ENCODE data around the gene TOR1B.
"Not testable (repeated sequence)": the region's sequence is repeated elsewhere in the genome, so short reads cannot be mapped to it uniquely, and the experiment has no call there.

Gene TOR1B

DNA sequence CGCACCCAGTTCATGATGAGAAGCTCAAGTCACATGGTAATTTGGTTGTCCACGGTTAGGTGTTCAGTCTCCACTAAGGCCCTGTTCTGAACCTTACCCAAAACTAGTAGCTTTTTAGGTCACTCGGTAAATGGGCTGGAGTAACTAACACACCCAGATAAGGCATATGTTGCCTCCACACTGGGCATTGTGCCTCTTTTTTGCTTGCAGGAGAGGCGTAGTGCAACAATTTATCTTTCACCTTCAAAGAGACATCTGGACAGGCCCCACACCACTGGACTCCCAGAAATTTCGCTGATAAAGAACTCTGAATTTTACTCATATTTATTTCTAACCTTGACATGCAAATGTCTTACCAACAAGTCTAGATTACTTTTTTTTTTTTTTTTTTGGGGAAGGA, 33.3 kb upstream of the TOR1B start:
- Mint-ChIP-seq H3K4me3 (no peak overlapping the region), H3K36me3 (ENCODE audit: low read depth) (no peaks in the 10 kb centered on the region), H3K9me3 (no peaks in the 10 kb centered on the region), H3K27me3 (ENCODE audit: low read depth) (no peaks in the 10 kb centered on the region), H3K27ac (no peak overlapping the region), H3K4me1 (ENCODE audit: low read depth) (peaks cover 2% of the 10 kb centered on the region)
- DNase-seq (ENCODE audit: low spot score), result no peak

GRCh38 chr9:129770741-129771140, 32.2 kb upstream of the TOR1B start:
- Mint-ChIP-seq H3K4me1 (ENCODE audit: low read depth) (peaks cover 2% of the 10 kb centered on the region), H3K27ac (no peak overlapping the region), H3K9me3 (no peaks in the 10 kb centered on the region), H3K4me3 (no peak overlapping the region), H3K27me3 (ENCODE audit: low read depth) (no peaks in the 10 kb centered on the region), H3K36me3 (ENCODE audit: low read depth) (no peaks in the 10 kb centered on the region)
- no peak for DNase-seq (ENCODE audit: low spot score)

DNA sequence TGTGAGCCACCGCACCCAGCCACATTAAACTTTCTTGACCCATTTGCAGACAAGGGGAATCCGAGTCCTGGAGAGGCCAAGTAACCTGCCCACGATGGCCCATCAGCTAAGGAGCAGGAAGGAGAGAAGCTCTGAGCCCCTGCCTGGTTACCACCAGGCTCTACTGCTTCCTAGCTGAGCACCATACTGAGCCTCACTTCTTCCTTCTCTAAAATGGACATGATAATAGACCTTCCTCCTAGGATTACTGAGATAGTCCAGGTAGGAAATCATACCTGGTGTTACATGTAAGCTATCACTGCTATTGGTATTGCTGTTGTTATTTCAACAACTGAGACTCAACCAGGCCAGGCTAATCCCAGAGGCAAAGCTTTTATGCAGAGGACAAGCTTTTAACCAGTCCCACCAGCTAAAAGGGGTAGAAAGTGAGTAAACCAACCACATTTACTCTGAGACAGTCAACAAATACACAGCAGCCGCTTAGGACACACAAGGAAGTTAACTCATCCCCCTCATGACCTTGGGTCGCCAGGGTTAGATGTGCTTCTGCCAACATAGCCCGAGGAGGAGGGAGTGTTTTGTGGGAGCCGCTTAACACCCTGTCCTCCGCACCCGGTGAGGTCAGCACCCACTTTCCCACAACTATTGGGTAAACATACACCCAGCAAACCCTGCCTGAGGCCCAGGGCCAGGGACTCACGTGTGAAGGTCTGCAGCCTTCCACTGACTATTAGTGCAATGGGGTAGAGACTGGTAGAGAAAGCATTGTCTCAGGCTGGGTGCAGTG, 29.5 kb upstream of the TOR1B start:
- no peaks in the 10 kb centered on the region for H3K9me3 Mint-ChIP-seq
- no peak overlapping the region for H3K27ac Mint-ChIP-seq
- DNase-seq (ENCODE audit: low spot score), result no peak
- peaks cover 10% of the 10 kb centered on the region for H3K4me1 Mint-ChIP-seq (ENCODE audit: low read depth)
- H3K27me3 Mint-ChIP-seq (ENCODE audit: low read depth), result no peaks in the 10 kb centered on the region
- H3K36me3 Mint-ChIP-seq (ENCODE audit: low read depth), result no peaks in the 10 kb centered on the region
- no peak overlapping the region for H3K4me3 Mint-ChIP-seq

DNA sequence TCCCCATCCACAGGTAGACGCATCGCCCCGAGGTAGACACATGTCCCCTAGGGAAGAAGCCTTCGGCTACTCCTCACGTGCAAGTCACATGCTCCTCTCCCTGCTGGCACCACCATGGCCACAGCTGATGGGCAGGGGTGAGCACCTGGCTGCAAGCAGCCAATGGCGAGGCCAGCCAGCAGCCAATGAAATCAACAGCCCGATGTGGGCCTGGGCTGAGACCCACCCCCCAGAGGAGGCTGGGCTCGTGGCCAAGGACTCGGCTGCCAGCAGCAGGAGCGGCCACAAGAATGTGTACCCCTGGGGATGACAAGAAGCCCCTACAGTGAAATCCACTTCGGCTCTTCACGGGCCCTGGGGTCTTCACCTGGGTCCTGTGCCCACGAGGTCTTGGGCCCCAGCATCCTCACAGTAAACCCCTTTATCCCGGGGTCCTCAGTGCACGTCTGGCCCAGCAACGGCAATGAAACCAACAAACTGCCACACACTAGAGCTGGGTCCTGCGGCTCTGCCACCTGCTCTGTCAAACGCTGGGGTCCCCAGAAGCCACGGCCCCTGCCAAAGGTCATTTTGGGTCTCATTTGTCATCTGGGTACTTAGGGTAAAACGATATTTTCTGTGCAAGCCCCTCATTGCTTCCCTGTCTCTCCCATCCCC, 28.1 kb upstream of the TOR1B start:
- H3K36me3 Mint-ChIP-seq (ENCODE audit: low read depth), result no peaks in the 10 kb centered on the region
- no peak overlapping the region for H3K4me3 Mint-ChIP-seq
- H3K4me1 Mint-ChIP-seq (ENCODE audit: low read depth), result peaks cover 10% of the 10 kb centered on the region
- H3K9me3 Mint-ChIP-seq, result no peaks in the 10 kb centered on the region
- no peak for DNase-seq (ENCODE audit: low spot score)
- H3K27me3 Mint-ChIP-seq (ENCODE audit: low read depth), result peaks cover 4% of the 10 kb centered on the region
- no peak overlapping the region for H3K27ac Mint-ChIP-seq

GRCh38 chr9:129775448-129775798, 27.6 kb upstream of the TOR1B start:
- H3K4me3 Mint-ChIP-seq, result no peak overlapping the region
- no peaks in the 10 kb centered on the region for H3K36me3 Mint-ChIP-seq (ENCODE audit: low read depth)
- no peaks in the 10 kb centered on the region for H3K9me3 Mint-ChIP-seq
- H3K4me1 Mint-ChIP-seq (ENCODE audit: low read depth), result peaks cover 10% of the 10 kb centered on the region
- H3K27ac Mint-ChIP-seq, result no peak overlapping the region
- no peak for DNase-seq (ENCODE audit: low spot score)
- peaks cover 6% of the 10 kb centered on the region for H3K27me3 Mint-ChIP-seq (ENCODE audit: low read depth)

DNA sequence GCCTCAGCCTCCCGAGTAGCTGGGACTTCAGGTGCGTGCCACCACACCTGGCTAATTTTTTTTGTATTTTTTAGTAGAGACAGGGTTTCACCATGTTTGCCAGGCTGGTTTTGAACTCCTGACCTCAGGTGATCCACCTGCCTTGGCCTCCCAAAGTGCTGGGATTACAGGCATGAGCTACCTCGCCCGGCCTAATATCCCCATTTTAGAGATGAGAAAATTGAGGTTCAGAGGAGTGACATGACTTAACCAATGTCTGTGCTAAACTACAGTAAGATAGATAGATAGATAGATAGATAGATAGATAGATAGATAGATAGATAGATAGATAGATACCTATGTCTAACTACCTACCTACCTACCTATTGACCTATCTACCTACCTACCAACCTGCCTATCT, 26.9 kb upstream of the TOR1B start:
- peaks cover 10% of the 10 kb centered on the region for H3K4me1 Mint-ChIP-seq (ENCODE audit: low read depth)
- H3K4me3 Mint-ChIP-seq; H3K9me3 Mint-ChIP-seq; H3K36me3 Mint-ChIP-seq (ENCODE audit: low read depth); DNase-seq (ENCODE audit: low spot score); H3K27me3 Mint-ChIP-seq (ENCODE audit: low read depth); H3K27ac Mint-ChIP-seq: not testable (repeated sequence)

- H3K36me3 Mint-ChIP-seq (ENCODE audit: low read depth), result no peaks in the 10 kb centered on the region
- peaks cover 10% of the 10 kb centered on the region for H3K4me1 Mint-ChIP-seq (ENCODE audit: low read depth)
- DNase-seq (ENCODE audit: low spot score), result no peak
- H3K27ac Mint-ChIP-seq, result no peak overlapping the region
- H3K9me3 Mint-ChIP-seq, result no peaks in the 10 kb centered on the region
- no peak overlapping the region for H3K4me3 Mint-ChIP-seq
- H3K27me3 Mint-ChIP-seq (ENCODE audit: low read depth), result peaks cover 10% of the 10 kb centered on the region
Measured at GRCh38 chr9:129776566-129776937, 26.4 kb upstream of the TOR1B start.

DNA sequence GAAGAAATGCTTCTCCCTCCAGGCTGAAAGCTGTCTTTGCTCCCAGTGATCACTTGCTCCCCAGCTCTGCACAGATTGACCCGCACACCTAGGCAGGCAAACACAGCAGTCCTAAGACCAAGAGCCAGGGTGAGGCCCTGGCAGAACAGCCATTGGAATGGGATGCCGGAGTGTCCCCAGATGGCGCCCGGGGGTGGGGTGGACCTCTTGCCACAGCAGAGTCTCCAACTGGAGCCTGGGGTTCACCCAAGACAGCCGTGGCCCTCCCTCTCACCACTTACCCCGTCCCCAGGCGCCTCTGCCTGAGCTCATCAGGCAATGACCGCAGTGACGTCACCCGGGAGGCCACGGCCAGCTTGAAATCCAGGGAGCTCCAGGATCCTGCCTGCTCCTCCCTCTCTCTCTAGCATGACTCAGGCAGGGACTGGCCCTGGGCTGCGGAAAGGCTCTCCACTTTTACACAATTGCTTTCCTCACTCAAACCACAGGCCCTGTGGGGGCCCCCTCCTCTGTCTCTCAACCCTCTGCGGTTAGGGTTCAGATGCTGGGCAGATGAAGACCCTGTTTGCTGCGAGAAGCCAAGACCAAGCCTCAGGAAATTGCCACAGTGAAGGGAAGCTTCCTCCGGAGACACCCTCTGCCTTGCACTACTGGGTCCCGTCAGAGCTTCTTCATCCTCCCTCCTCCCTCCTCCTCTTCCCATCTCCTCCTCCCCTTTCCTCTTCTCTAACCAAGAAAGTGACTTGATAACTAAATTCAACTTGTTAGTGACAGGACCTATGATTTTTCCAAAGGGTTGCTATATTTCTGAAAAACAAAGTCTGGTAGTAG, 25.8 kb upstream of the TOR1B start:
- Mint-ChIP-seq H3K36me3 (ENCODE audit: low read depth) (no peaks in the 10 kb centered on the region), H3K4me3 (peak overlapping the region; percentile 34), H3K27me3 (ENCODE audit: low read depth) (peaks cover 10% of the 10 kb centered on the region), H3K4me1 (ENCODE audit: low read depth) (peaks cover 10% of the 10 kb centered on the region), H3K9me3 (no peaks in the 10 kb centered on the region), H3K27ac (no peak overlapping the region)
- DNase-seq (ENCODE audit: low spot score), result peak; percentile 81

GRCh38 chr9:129777769-129778130, 25.2 kb upstream of the TOR1B start:
- Mint-ChIP-seq H3K9me3 (no peaks in the 10 kb centered on the region), H3K27me3 (ENCODE audit: low read depth) (peaks cover 10% of the 10 kb centered on the region), H3K36me3 (ENCODE audit: low read depth) (no peaks in the 10 kb centered on the region), H3K27ac (no peak overlapping the region), H3K4me3 (peak overlapping the region; percentile 34), H3K4me1 (ENCODE audit: low read depth) (peaks cover 10% of the 10 kb centered on the region)
- DNase-seq (ENCODE audit: low spot score), result no peak

- Mint-ChIP-seq H3K36me3 (ENCODE audit: low read depth) (no peaks in the 10 kb centered on the region), H3K4me1 (ENCODE audit: low read depth) (peaks cover 10% of the 10 kb centered on the region), H3K27me3 (ENCODE audit: low read depth) (peaks cover 10% of the 10 kb centered on the region), H3K27ac (no peak overlapping the region), H3K9me3 (no peaks in the 10 kb centered on the region), H3K4me3 (no peak overlapping the region)
- DNase-seq (ENCODE audit: low spot score), result no peak
Measured at GRCh38 chr9:129778469-129778868, 24.5 kb upstream of the TOR1B start.

DNA sequence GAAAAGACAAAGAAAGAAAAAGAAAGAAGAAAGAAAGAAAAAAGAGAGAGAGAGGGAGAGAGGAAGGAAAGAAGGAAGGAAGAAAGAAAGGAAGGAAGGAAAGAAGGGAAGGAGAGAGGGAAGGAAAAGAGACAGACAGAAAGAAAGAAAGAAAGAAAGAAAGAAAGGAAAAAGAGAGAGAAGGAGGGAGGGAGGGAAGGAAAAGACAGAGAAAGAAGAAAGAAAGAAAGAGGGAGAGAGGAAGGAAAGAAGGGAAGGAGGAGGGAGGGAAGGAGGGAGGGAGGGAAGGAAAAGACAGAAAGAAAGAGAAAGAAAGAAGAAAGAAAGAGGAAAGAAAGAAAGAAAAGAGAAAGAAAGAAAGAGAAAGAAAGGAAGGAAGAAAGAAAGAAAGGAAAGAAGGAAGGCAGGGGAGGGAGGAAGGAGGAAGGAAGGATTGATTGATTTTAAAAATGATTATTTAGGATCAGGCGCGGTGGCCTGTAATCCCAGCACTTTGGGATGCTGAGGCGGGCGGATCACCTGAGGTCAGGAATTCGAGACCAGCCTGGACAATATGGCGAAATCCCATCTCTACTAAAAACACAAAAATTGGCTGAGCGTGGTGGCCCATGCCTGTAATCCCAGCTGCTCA, 23.3 kb upstream of the TOR1B start:
- peaks cover 13% of the 10 kb centered on the region for H3K27me3 Mint-ChIP-seq (ENCODE audit: low read depth)
- no peaks in the 10 kb centered on the region for H3K36me3 Mint-ChIP-seq (ENCODE audit: low read depth)
- DNase-seq (ENCODE audit: low spot score), result no peak
- H3K9me3 Mint-ChIP-seq, result no peaks in the 10 kb centered on the region
- H3K27ac Mint-ChIP-seq, result no peak overlapping the region
- H3K4me1 Mint-ChIP-seq (ENCODE audit: low read depth), result peaks cover 14% of the 10 kb centered on the region
- H3K4me3 Mint-ChIP-seq, result no peak overlapping the region

DNA sequence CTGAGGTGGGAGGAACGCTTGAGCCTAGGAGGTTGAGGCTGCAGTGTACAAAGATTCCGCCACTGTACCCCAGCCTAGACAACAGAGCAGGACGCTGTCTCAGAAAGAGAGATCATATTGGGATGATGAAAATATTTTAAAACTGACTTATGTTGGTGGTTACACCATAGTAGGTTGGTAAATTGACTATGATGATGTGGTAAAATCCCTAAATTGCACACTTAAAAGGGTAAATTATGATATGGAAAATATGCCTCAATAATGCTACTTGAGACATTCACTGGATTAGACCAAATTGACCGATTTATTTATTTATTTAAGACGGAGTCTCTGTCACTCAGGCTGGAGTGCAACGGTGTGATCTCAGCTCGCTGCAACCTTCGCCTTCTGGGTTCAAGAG, 21.9 kb upstream of the TOR1B start:
- Mint-ChIP-seq H3K9me3 (no peaks in the 10 kb centered on the region), H3K27ac (no peak overlapping the region), H3K36me3 (ENCODE audit: low read depth) (no peaks in the 10 kb centered on the region), H3K4me1 (ENCODE audit: low read depth) (peaks cover 14% of the 10 kb centered on the region), H3K4me3 (no peak overlapping the region), H3K27me3 (ENCODE audit: low read depth) (peaks cover 13% of the 10 kb centered on the region)
- no peak for DNase-seq (ENCODE audit: low spot score)

DNA sequence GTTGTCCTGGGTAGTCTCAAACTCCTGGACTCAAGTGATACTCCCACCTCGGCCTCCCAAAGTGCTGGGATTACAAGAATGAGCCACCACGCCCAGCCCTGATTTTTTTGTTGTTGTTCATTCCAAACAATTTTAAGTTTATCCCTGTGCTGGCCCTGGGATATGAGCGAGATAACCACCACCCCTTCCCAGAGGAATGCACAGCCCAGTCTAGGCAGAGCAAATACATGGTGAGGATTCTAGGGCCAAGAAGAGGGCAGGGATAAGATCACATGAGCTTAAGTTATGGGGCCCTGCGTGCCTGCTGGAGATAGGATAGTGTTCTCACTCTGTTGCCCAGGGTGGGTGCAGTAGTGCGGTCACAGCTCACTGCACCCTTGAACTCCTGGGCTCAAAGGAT, 21.0 kb upstream of the TOR1B start:
- peaks cover 13% of the 10 kb centered on the region for H3K27me3 Mint-ChIP-seq (ENCODE audit: low read depth)
- peaks cover 12% of the 10 kb centered on the region for H3K4me1 Mint-ChIP-seq (ENCODE audit: low read depth)
- no peak for DNase-seq (ENCODE audit: low spot score)
- no peak overlapping the region for H3K4me3 Mint-ChIP-seq
- no peaks in the 10 kb centered on the region for H3K36me3 Mint-ChIP-seq (ENCODE audit: low read depth)
- H3K27ac Mint-ChIP-seq, result no peak overlapping the region
- no peaks in the 10 kb centered on the region for H3K9me3 Mint-ChIP-seq
